Neural cell (in vitro differentiated cells): ENCODE results near the gene FOSL2. TPM values are rescaled to one million over a fixed set of nuclear protein-coding genes. Genes with fewer than 3 reads are reported as not detected.

Experiments
- H2AFZ ChIP-seq: fragments of 200-600, 300-800 bp; sonication (generic), shearing (Covaris generic); 2 replicates; pipeline ENCODE4 v1.6.0; 2014; ENCODE audit warnings: low read depth, mild to moderate bottlenecking, antibody characterized with exemption, low read length, moderate library complexity
- H3F3A ChIP-seq: fragments of 200-600 bp; shearing (Covaris generic); 2 replicates; pipeline ENCODE4 v1.6.1; 2016; ENCODE audit warnings: mild to moderate bottlenecking, moderate library complexity, mixed read lengths, antibody characterized with exemption, low read length; ENCODE audit not compliant: insufficient read depth, poor library complexity, severe bottlenecking
- H3K27ac ChIP-seq: fragments of 200-600, 300-800 bp; sonication (generic), shearing (Covaris generic); 2 replicates; pipeline ENCODE4 v1.5.1; 2014; ENCODE audit warnings: mild to moderate bottlenecking, low read length, moderate library complexity
- H3K27me3 ChIP-seq: fragments of 300-800, 200-600 bp; sonication (generic), shearing (Covaris generic); 2 replicates; pipeline ENCODE4 v1.6.0; 2014; ENCODE audit warnings: mild to moderate bottlenecking, low read depth, low read length, moderate library complexity; ENCODE audit not compliant: insufficient read depth
- H3K36me3 ChIP-seq: fragments of 300-800, 200-600 bp; sonication (generic), shearing (Covaris generic); 2 replicates; pipeline ENCODE4 v1.5.1; 2014; ENCODE audit warnings: mild to moderate bottlenecking, antibody characterized with exemption, low read length, moderate library complexity; ENCODE audit not compliant: insufficient read depth
- H3K4me2 ChIP-seq: fragments of 300-800, 200-600 bp; sonication (generic), shearing (Covaris generic); 2 replicates; pipeline ENCODE4 v1.6.0; 2014; ENCODE audit warnings: mild to moderate bottlenecking, low read length
- H3K4me3 ChIP-seq: fragments of 300-800, 200-600 bp; sonication (generic), shearing (Covaris generic); 2 replicates; pipeline ENCODE4 v1.5.1; 2014; ENCODE audit warnings: mild to moderate bottlenecking, low read length, moderate library complexity
- H3K79me2 ChIP-seq: fragments of 200-600 bp; shearing (Covaris generic); replicated peaks from 2 replicates; pipeline ENCODE4 v1.6.0; 2014; ENCODE audit warnings: mild to moderate bottlenecking, low read length, moderate library complexity; ENCODE audit not compliant: insufficient read depth
- H3K9ac ChIP-seq: fragments of 300-800, 200-600 bp; sonication (generic), shearing (Covaris generic); 2 replicates; pipeline ENCODE4 v1.6.1; 2016; ENCODE audit warnings: mild to moderate bottlenecking, low read length, mixed read lengths
- H3K9me2 ChIP-seq: fragments of 200-600 bp; shearing (Covaris generic); 2 replicates; pipeline ENCODE4 v1.6.1; 2016; ENCODE audit warnings: mild to moderate bottlenecking, low read length, mixed read lengths; ENCODE audit not compliant: insufficient read depth
- H3K9me3 ChIP-seq: fragments of 200-600, 300-800 bp; sonication (generic), shearing (Covaris generic); 2 replicates; pipeline ENCODE4 v1.6.1; 2016; ENCODE audit warnings: mild to moderate bottlenecking, mixed run types, low read length, moderate library complexity, mixed read lengths
- H4K20me1 ChIP-seq: fragments of 200-600 bp; shearing (Covaris generic); 2 replicates; pipeline ENCODE4 v1.6.1; 2016; ENCODE audit warnings: mild to moderate bottlenecking, mixed run types; ENCODE audit not compliant: insufficient read depth
- EP300 ChIP-seq: fragments of 450-650 bp; conservative IDR thresholded peaks from 2 replicates; pipeline ENCODE4 v1.6.1; 2014; ENCODE audit warnings: antibody characterized with exemption, mild to moderate bottlenecking, moderate library complexity; ENCODE audit not compliant: poor library complexity, severe bottlenecking
- EZH2 ChIP-seq: fragments of 200-600, 300-800 bp; shearing (Covaris generic), sonication (generic); IDR thresholded peaks from 2 replicates; pipeline ENCODE4 v1.6.1; 2014; ENCODE audit warnings: antibody characterized with exemption, low read length, borderline replicate concordance, mild to moderate bottlenecking; ENCODE audit not compliant: insufficient read depth, poor library complexity, severe bottlenecking
- MXI1 ChIP-seq: fragments of 450-650 bp; conservative IDR thresholded peaks from 2 replicates; pipeline ENCODE4 v1.6.1; 2014; ENCODE audit warnings: antibody characterized with exemption, mild to moderate bottlenecking; ENCODE audit not compliant: poor library complexity, severe bottlenecking
- POLR2AphosphoS5 ChIP-seq: IDR thresholded peaks from 2 replicates; pipeline ENCODE4 v1.6.1; 2012
- RAD21 ChIP-seq: fragments of 450-650 bp; conservative IDR thresholded peaks from 2 replicates; pipeline ENCODE4 v1.6.1; 2014; ENCODE audit warnings: antibody characterized with exemption, mild to moderate bottlenecking, moderate library complexity
- SMC3 ChIP-seq: fragments of 450-650 bp; conservative IDR thresholded peaks from 2 replicates; pipeline ENCODE4 v1.6.1; 2014; ENCODE audit warnings: antibody characterized with exemption, mild to moderate bottlenecking, moderate library complexity; ENCODE audit not compliant: poor library complexity
- TAF1 ChIP-seq: IDR thresholded peaks from 2 replicates; pipeline ENCODE4 v1.6.1; 2012; ENCODE audit warnings: low read depth
- polyA plus RNA-seq: library from polyadenylated mRNA; depleted of rRNA; stranded (reverse); fragments of >200 nt; gene quantifications from 2 replicates; pipeline ENCODE4 v1.2.3, GENCODE V29; 2014
- TF ChIP-seq, protein P1 (sequence below): fragments of 450-650 bp; IDR thresholded peaks from 2 replicates; pipeline ENCODE4 v1.5.1; 2014; ENCODE audit warnings: antibody characterized with exemption, mild to moderate bottlenecking, moderate library complexity; ENCODE audit not compliant: poor library complexity, severe bottlenecking
- TF ChIP-seq, protein P2 (sequence below): IDR thresholded peaks from 2 replicates; pipeline ENCODE4 v1.6.1; 2012; ENCODE audit warnings: borderline replicate concordance

FOSL2 gene
- polyA plus RNA-seq, 1 donor from 2014 or later = 2.8 TPM

DNA sequence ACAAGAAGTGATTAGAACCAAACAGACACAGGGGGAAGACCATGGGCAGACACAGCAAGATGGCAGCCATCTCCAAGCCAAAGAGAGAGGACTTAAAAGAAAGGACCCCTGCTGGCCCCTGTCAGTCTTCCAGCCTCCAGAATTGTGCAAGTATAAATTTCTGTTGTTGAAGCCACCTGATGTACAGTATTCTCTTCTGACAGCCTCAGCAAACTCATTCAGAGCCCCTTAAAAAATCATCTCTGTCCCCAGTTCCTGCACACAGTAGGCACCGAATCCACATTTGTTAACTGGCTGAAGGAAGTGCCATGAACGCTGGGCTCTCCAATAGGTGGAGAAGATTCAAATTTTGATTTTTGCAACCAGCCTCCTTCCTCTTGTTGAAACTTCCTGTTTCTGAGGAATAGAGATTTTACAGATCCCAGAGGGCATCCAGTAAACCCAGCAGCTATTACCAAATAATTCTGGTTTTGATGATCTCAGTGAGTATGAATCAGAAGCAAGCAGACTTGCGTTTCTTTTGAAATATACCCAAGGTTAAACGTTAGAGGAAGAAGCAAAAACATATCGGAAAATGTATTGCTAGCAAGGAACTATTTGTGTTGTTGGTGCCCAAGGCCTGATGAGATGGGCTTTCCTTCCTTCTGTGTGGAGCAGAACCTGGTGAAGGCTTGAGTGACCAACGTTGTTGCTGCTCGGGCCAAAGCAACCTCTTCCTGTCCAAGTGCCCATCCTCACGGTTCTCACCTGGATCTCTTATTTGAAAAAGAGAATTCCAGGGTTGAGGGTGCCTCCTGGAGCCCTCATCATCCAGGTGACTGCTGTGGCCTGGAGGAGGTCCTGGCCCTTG is 55.5 kb downstream of the FOSL2 start:
- H4K20me1 ChIP-seq = no peaks in the 10 kb centered on the region
- H3K27me3 ChIP-seq = no peaks in the 10 kb centered on the region
- no peaks in the 10 kb centered on the region for H3K79me2 ChIP-seq
- no peaks in the 10 kb centered on the region for H3K9me2 ChIP-seq
- H3F3A ChIP-seq = no peaks in the 10 kb centered on the region
- no peak overlapping the region for H2AFZ ChIP-seq
- TF ChIP-seq, protein P1, sequence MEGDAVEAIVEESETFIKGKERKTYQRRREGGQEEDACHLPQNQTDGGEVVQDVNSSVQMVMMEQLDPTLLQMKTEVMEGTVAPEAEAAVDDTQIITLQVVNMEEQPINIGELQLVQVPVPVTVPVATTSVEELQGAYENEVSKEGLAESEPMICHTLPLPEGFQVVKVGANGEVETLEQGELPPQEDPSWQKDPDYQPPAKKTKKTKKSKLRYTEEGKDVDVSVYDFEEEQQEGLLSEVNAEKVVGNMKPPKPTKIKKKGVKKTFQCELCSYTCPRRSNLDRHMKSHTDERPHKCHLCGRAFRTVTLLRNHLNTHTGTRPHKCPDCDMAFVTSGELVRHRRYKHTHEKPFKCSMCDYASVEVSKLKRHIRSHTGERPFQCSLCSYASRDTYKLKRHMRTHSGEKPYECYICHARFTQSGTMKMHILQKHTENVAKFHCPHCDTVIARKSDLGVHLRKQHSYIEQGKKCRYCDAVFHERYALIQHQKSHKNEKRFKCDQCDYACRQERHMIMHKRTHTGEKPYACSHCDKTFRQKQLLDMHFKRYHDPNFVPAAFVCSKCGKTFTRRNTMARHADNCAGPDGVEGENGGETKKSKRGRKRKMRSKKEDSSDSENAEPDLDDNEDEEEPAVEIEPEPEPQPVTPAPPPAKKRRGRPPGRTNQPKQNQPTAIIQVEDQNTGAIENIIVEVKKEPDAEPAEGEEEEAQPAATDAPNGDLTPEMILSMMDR = no peak
- TF ChIP-seq MXI1 (no peak), TAF1 (no peak), SMC3 (no peak), EZH2 (no peak), EP300 (no peak), POLR2AphosphoS5 (no peak), RAD21 (no peak)
- TF ChIP-seq, protein P2, sequence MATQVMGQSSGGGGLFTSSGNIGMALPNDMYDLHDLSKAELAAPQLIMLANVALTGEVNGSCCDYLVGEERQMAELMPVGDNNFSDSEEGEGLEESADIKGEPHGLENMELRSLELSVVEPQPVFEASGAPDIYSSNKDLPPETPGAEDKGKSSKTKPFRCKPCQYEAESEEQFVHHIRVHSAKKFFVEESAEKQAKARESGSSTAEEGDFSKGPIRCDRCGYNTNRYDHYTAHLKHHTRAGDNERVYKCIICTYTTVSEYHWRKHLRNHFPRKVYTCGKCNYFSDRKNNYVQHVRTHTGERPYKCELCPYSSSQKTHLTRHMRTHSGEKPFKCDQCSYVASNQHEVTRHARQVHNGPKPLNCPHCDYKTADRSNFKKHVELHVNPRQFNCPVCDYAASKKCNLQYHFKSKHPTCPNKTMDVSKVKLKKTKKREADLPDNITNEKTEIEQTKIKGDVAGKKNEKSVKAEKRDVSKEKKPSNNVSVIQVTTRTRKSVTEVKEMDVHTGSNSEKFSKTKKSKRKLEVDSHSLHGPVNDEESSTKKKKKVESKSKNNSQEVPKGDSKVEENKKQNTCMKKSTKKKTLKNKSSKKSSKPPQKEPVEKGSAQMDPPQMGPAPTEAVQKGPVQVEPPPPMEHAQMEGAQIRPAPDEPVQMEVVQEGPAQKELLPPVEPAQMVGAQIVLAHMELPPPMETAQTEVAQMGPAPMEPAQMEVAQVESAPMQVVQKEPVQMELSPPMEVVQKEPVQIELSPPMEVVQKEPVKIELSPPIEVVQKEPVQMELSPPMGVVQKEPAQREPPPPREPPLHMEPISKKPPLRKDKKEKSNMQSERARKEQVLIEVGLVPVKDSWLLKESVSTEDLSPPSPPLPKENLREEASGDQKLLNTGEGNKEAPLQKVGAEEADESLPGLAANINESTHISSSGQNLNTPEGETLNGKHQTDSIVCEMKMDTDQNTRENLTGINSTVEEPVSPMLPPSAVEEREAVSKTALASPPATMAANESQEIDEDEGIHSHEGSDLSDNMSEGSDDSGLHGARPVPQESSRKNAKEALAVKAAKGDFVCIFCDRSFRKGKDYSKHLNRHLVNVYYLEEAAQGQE = no peak
- H3K36me3 ChIP-seq = no peaks in the 10 kb centered on the region
- H3K9me3 ChIP-seq = no peaks in the 10 kb centered on the region
- H3K4me2 ChIP-seq = no peak overlapping the region
- no peak overlapping the region for H3K27ac ChIP-seq
- H3K9ac ChIP-seq = no peak overlapping the region
- H3K4me3 ChIP-seq = no peak overlapping the region

DNA sequence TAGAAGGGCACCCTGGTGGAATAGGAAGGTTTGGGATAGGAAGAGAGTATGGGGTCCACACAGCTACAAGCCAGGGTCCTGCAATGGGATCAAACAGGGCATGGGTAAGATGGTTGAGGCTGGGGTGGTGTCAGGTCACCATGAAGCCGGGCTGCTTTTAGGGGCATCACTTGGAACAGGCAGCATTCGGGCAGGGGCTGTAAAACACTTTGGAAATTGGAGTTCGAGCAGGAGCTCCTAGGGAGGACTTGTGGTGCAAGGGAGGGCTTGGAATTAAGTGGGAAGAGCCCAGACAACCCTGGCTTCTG is 56.1 kb downstream of the FOSL2 start:
- no peak overlapping the region for H3K9ac ChIP-seq
- H3K9me2 ChIP-seq = no peaks in the 10 kb centered on the region
- no peaks in the 10 kb centered on the region for H4K20me1 ChIP-seq
- no peak overlapping the region for H2AFZ ChIP-seq
- H3K27me3 ChIP-seq = no peaks in the 10 kb centered on the region
- H3K9me3 ChIP-seq = no peaks in the 10 kb centered on the region
- H3F3A ChIP-seq = no peaks in the 10 kb centered on the region
- no peak overlapping the region for H3K4me2 ChIP-seq
- H3K79me2 ChIP-seq = no peaks in the 10 kb centered on the region
- no peaks in the 10 kb centered on the region for H3K36me3 ChIP-seq
- TF ChIP-seq SMC3 = no peak
- TF ChIP-seq RAD21 = no peak
- no peak for TF ChIP-seq TAF1
- TF ChIP-seq, protein P1 = no peak
- no peak for TF ChIP-seq EP300
- no peak for TF ChIP-seq MXI1
- TF ChIP-seq EZH2 = no peak
- TF ChIP-seq POLR2AphosphoS5 = no peak
- TF ChIP-seq, protein P2 = no peak
- H3K27ac ChIP-seq = no peak overlapping the region
- no peak overlapping the region for H3K4me3 ChIP-seq
